Neutrophil (primary cell): ENCODE data around the gene PSMA5.
"Not testable (repeated sequence)": the region's sequence is repeated elsewhere in the genome, so short reads cannot be mapped to it uniquely, and the experiment has no call there.

Experiments
- H3K27ac ChIP-seq: fragments of 200-600 bp; sonication (generic); 2 replicates; pipeline ENCODE4 v1.5.1; 2016; ENCODE audit warnings: mild to moderate bottlenecking, moderate library complexity
- H3K27me3 ChIP-seq: fragments of 200-600 bp; sonication (generic); 2 replicates; pipeline ENCODE4 v1.6.0; 2016; ENCODE audit warnings: mild to moderate bottlenecking
- H3K36me3 ChIP-seq: fragments of 200-600 bp; sonication (generic); 2 replicates; pipeline ENCODE4 v1.5.1; 2017
- H3K4me1 ChIP-seq, 2 experiments: fragments of 200-600 bp in 1 of 2; sonication (generic) in 1 of 2; 1 replicate in 1 of 2; 2 replicates in 1 of 2; pipeline versions ENCODE4 v1.5.1 to v1.6.1; 2013 to 2016; ENCODE audit warnings: low read depth in 1 of 2, low read length in 1 of 2, mild to moderate bottlenecking in 1 of 2, moderate library complexity in 1 of 2; ENCODE audit not compliant: control insufficient read depth in 1 of 2, insufficient read depth in 1 of 2
- H3K4me3 ChIP-seq, 2 experiments: fragments of 200-600 bp in 1 of 2; sonication (generic) in 1 of 2; 1 replicate in 1 of 2; 2 replicates in 1 of 2; pipeline ENCODE4 v1.5.1; 2013 to 2016; ENCODE audit warnings: low read depth in 1 of 2, low read length in 1 of 2, mild to moderate bottlenecking in 1 of 2, moderate library complexity in 1 of 2
- H3K9me3 ChIP-seq: fragments of 200-600 bp; sonication (generic); 2 replicates; pipeline ENCODE4 v1.5.1; 2016
- TF ChIP-seq, protein P1 (sequence below): fragments of 200-600 bp; sonication (generic); IDR thresholded peaks from 2 replicates; pipeline ENCODE4 v1.5.1; 2016; ENCODE audit warnings: antibody characterized with exemption

Gene PSMA5

DNA sequence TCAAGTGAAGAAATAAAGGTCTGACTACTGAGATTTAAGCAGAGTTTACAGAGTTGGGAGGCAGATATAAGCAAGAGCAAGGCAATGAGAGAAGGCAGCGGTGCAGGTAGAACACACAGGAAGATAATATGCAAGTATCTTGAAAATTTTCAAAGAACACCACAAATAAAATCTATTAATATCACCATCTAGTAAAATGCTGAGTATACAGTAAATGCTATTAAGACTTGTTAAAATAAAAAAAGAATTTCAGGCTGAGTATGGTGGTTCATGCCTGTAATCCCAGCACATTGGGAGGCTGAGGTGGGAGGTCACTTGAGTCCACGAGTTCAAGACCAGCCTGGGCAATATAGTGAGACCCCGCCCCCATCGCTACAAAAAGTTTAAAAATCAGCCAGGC lies 48.5 kb downstream of the PSMA5 start:
- Histone ChIP-seq H3K27me3 (no peaks in the 10 kb centered on the region), H3K27ac (no peak overlapping the region), H3K36me3 (no peaks in the 10 kb centered on the region), H3K4me3 (no peak overlapping the region), H3K9me3 (no peaks in the 10 kb centered on the region), H3K4me1 (peaks cover 6 to 9% of the 10 kb centered on the region in 2 experiments)
- TF ChIP-seq, protein P1, sequence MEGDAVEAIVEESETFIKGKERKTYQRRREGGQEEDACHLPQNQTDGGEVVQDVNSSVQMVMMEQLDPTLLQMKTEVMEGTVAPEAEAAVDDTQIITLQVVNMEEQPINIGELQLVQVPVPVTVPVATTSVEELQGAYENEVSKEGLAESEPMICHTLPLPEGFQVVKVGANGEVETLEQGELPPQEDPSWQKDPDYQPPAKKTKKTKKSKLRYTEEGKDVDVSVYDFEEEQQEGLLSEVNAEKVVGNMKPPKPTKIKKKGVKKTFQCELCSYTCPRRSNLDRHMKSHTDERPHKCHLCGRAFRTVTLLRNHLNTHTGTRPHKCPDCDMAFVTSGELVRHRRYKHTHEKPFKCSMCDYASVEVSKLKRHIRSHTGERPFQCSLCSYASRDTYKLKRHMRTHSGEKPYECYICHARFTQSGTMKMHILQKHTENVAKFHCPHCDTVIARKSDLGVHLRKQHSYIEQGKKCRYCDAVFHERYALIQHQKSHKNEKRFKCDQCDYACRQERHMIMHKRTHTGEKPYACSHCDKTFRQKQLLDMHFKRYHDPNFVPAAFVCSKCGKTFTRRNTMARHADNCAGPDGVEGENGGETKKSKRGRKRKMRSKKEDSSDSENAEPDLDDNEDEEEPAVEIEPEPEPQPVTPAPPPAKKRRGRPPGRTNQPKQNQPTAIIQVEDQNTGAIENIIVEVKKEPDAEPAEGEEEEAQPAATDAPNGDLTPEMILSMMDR = no peak

DNA sequence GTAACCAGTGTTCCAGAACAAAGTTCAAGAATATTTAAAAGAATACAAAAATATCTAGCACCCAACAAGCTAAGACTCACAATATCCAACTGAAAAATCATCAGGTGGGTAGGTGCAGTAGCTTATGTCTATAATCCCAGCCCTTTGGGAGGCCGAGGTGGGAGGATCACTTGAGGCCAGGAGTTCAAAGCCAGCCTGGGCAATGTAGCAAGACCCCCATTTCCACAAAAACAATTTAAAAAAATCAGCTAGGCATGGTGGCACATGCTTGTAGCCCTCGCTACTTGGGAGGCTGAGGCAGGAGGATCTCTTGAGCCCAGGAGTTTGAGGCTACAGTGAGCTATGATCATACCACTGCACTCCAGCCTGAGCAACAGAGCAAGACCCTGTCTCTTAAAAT lies 52.6 kb downstream of the PSMA5 start:
- peaks cover 45% of the 10 kb centered on the region in 2 experiments for H3K4me1 ChIP-seq
- peak overlapping the region; percentile 40 for H3K27ac ChIP-seq
- H3K27me3 ChIP-seq, H3K4me3 ChIP-seq, H3K9me3 ChIP-seq, H3K36me3 ChIP-seq: not testable (repeated sequence)

DNA sequence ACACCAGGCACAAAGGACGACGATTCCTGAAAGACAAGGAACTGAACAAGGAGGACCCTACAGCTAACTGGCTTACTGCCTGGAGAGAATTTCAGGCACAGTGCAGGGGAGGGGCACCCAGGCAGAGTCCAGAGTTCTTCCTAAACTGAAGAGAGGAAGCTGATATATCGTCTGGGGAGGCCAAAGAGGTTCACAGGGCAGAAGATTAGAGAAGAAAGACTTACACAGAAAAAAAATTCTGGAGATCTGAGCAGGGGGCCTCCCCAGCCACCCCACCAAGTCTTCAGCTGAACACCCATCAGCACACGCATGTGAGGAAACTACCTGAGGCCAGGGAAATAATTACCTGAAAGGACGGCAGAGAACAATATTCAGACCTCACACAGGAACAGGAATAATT lies 53.1 kb downstream of the PSMA5 start:
- Histone ChIP-seq H3K36me3 (no peaks in the 10 kb centered on the region), H3K27me3 (no peaks in the 10 kb centered on the region), H3K4me1 (peaks cover 49 to 51% of the 10 kb centered on the region in 2 experiments), H3K4me3 (no peak overlapping the region), H3K9me3 (no peaks in the 10 kb centered on the region), H3K27ac (peak overlapping the region; percentile 40)
- TF ChIP-seq, protein P1 = no peak

DNA sequence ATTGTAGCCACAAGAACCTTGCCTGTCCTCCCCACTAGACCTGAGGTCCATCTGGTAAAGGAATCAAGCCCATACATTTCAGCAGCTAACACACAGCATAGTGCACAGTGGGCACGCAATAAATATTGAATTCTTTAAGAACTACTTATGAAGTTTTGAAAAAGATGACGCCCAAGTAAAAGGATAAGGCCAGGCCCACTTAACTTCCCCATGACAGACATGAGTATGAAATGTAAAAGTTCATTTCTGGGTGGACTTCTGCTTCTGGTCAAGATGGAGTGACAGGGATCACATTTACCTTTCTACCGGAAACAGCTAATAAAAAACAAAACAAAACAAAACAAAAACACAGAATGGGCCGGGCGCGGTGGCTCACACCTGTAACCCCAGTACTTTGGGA lies 54.0 kb downstream of the PSMA5 start:
- Histone ChIP-seq H3K27ac (peak overlapping the region; percentile 78), H3K4me3 (no peak overlapping the region), H3K9me3 (no peaks in the 10 kb centered on the region), H3K36me3 (peaks cover under 1% of the 10 kb centered on the region), H3K4me1 (peaks cover 49 to 51% of the 10 kb centered on the region in 2 experiments), H3K27me3 (no peaks in the 10 kb centered on the region)
- TF ChIP-seq, protein P1 = no peak

DNA sequence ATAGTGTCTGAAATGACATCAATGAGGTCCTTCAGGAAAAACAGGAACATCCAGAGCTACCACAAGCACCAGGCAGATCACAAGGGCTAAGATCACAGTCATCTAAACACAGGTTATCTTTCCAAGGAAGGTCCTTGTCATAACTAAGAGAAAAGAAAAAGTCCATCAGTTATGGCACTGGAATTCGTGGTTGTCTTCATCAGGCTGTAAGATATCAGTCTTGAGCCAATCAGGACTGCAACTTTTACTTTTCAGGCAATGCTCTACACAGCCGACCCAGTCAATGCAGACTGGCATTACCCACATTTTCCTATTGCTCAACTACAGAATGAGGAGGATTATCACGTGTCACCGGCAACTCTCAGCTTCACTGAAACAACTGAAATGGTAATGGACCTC lies 54.9 kb downstream of the PSMA5 start:
- TF ChIP-seq, protein P1 = no peak
- Histone ChIP-seq H3K27me3 (no peaks in the 10 kb centered on the region), H3K9me3 (no peaks in the 10 kb centered on the region), H3K4me3 (peak overlapping the region; percentile 14 to 30), H3K4me1 (peaks cover 49 to 51% of the 10 kb centered on the region in 2 experiments), H3K27ac (peak overlapping the region; percentile 78), H3K36me3 (peaks cover 10% of the 10 kb centered on the region)

DNA sequence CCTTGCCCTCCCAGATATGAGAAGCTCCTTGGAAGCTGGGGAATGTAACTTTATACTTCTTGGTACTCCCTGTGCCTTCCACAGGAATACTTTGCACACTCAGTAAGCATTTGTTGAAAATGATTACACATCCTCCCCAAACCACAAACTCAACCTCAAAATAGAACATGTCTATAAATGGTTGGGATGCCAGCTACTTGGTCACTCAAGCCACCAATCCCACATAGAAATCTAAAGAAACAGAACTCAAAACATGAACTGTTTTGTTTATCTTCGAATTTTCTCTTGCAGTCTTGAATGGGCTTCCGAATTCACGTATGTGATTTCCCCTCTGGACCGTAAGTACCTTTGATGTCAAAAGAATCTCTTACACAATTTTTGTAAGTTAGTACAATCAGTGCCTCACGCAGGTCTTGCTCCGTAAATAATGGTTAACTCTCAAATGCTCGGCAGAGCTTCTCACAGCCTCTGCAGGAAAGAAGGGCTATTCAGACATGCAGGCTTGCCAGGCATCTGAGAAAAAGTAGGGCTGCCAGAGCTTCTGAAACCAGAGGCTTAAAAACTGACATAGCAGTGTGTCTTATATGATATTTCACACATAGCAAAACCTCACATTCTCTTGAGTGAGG lies 55.4 kb downstream of the PSMA5 start:
- peaks cover 15% of the 10 kb centered on the region for H3K36me3 ChIP-seq
- TF ChIP-seq, protein P1 = no peak
- peak overlapping the region; percentile 78 for H3K27ac ChIP-seq
- no peaks in the 10 kb centered on the region for H3K27me3 ChIP-seq
- H3K9me3 ChIP-seq = no peaks in the 10 kb centered on the region
- H3K4me3 ChIP-seq = peak overlapping the region; percentile 14 to 30
- H3K4me1 ChIP-seq = peaks cover 49 to 51% of the 10 kb centered on the region in 2 experiments
